Nephron (organoid): ENCODE results near the gene SMC6.

Experiments
- H3K27ac Mint-ChIP-seq, 3 experiments: 2 replicates each; pipeline ENCODE4 v1.8.0; 2020; ENCODE audit warnings: mixed read lengths in 3 of 3, mild to moderate bottlenecking in 2 of 3, moderate library complexity in 1 of 3
- H3K27me3 Mint-ChIP-seq: 2 replicates; pipeline ENCODE4 v1.8.0; 2021; ENCODE audit warnings: low read depth, mild to moderate bottlenecking, moderate library complexity, mixed read lengths
- H3K36me3 Mint-ChIP-seq: 2 replicates; pipeline ENCODE4 v1.8.0; 2020; ENCODE audit warnings: low read depth, mixed read lengths
- H3K4me1 Mint-ChIP-seq: 2 replicates; pipeline ENCODE4 v1.8.0; 2020; ENCODE audit warnings: mixed read lengths
- H3K4me3 Mint-ChIP-seq, 3 experiments: 2 replicates each; pipeline ENCODE4 v1.8.0; 2020; ENCODE audit warnings: mild to moderate bottlenecking in 3 of 3, mixed read lengths in 3 of 3, moderate library complexity in 2 of 3
- H3K9me3 Mint-ChIP-seq: 2 replicates; pipeline ENCODE4 v1.8.0; 2020; ENCODE audit warnings: mixed read lengths
- CTCF ChIP-seq, 3 experiments: fragments of 200-600 bp; sonication (generic); IDR thresholded peaks; one replicate each; pipeline ENCODE4 v1.5.0; 2021; ENCODE audit warnings: antibody characterized with exemption in 3 of 3; ENCODE audit not compliant: unreplicated experiment in 3 of 3

SMC6 gene

GRCh38 chr2:17667898-17668297 is 85.7 kb downstream of the SMC6 start:
- TF ChIP-seq CTCF (IDR thresholded peaks at IDR 0.05; ENCODE audit: unreplicated experiment in 3 of 3) = no peak
- H3K36me3 Mint-ChIP-seq = peaks cover 35% of the 10 kb centered on the region
- H3K27ac Mint-ChIP-seq = no peak overlapping the region
- no peaks in the 10 kb centered on the region for H3K9me3 Mint-ChIP-seq
- H3K4me3 Mint-ChIP-seq = no peak overlapping the region
- no peaks in the 10 kb centered on the region for H3K4me1 Mint-ChIP-seq
- no peaks in the 10 kb centered on the region for H3K27me3 Mint-ChIP-seq

- Mint-ChIP-seq H3K4me3 (no peak overlapping the region), H3K27ac (no peak overlapping the region), H3K36me3 (peaks cover 37% of the 10 kb centered on the region), H3K9me3 (no peaks in the 10 kb centered on the region), H3K27me3 (no peaks in the 10 kb centered on the region), H3K4me1 (no peaks in the 10 kb centered on the region)
- no peak for TF ChIP-seq CTCF (IDR thresholded peaks at IDR 0.05; ENCODE audit: unreplicated experiment in 3 of 3)
Measured at GRCh38 chr2:17664534-17664933, 89.1 kb downstream of the SMC6 start.

GRCh38 chr2:17662723-17663122 is 90.9 kb downstream of the SMC6 start:
- Mint-ChIP-seq H3K36me3 (peaks cover 22% of the 10 kb centered on the region), H3K9me3 (no peaks in the 10 kb centered on the region), H3K27me3 (no peaks in the 10 kb centered on the region), H3K27ac (no peak overlapping the region), H3K4me3 (no peak overlapping the region), H3K4me1 (no peaks in the 10 kb centered on the region)
- no peak for TF ChIP-seq CTCF (IDR thresholded peaks at IDR 0.05; ENCODE audit: unreplicated experiment in 3 of 3)

- Mint-ChIP-seq H3K36me3 (peaks cover 21% of the 10 kb centered on the region), H3K9me3 (no peaks in the 10 kb centered on the region), H3K27me3 (no peaks in the 10 kb centered on the region), H3K4me3 (no peak overlapping the region), H3K27ac (no peak overlapping the region), H3K4me1 (no peaks in the 10 kb centered on the region)
- TF ChIP-seq CTCF (IDR thresholded peaks at IDR 0.05; ENCODE audit: unreplicated experiment in 3 of 3) = no peak
Measured at GRCh38 chr2:17661460-17661859, 92.2 kb downstream of the SMC6 start.

- Mint-ChIP-seq H3K4me3 (no peak overlapping the region), H3K36me3 (peaks cover 15% of the 10 kb centered on the region), H3K4me1 (no peaks in the 10 kb centered on the region), H3K27me3 (no peaks in the 10 kb centered on the region), H3K9me3 (no peaks in the 10 kb centered on the region), H3K27ac (no peak overlapping the region)
- no peak for TF ChIP-seq CTCF (IDR thresholded peaks at IDR 0.05; ENCODE audit: unreplicated experiment in 3 of 3)
Measured at GRCh38 chr2:17660219-17660618, 93.4 kb downstream of the SMC6 start.

- Mint-ChIP-seq H3K27ac (no peak overlapping the region), H3K9me3 (no peaks in the 10 kb centered on the region), H3K4me1 (no peaks in the 10 kb centered on the region)
Measured at GRCh38 chr2:17658251-17658843, 95.3 kb downstream of the SMC6 start.

More at GRCh38 chr2:17658251-17658843, 95.3 kb downstream of the SMC6 start:
- peaks cover 11% of the 10 kb centered on the region for H3K36me3 Mint-ChIP-seq
- no peak overlapping the region for H3K4me3 Mint-ChIP-seq
- H3K27me3 Mint-ChIP-seq = no peaks in the 10 kb centered on the region
- TF ChIP-seq CTCF (IDR thresholded peaks at IDR 0.05; ENCODE audit: unreplicated experiment in 3 of 3) = no peak
